22Rv1 (cell line): ENCODE data around the gene PLA2G4D.

Source experiments
- ZFX ChIP-seq: fragments of 450-650 bp; IDR thresholded peaks from 2 replicates; pipeline ENCODE4 v1.6.1; 2017; ENCODE audit warnings: antibody characterized with exemption, borderline replicate concordance
- TF ChIP-seq, protein P1 (sequence below): fragments of 450-650 bp; IDR thresholded peaks from 2 replicates; pipeline ENCODE4 v1.5.1; 2017; ENCODE audit warnings: mild to moderate bottlenecking

DNA sequence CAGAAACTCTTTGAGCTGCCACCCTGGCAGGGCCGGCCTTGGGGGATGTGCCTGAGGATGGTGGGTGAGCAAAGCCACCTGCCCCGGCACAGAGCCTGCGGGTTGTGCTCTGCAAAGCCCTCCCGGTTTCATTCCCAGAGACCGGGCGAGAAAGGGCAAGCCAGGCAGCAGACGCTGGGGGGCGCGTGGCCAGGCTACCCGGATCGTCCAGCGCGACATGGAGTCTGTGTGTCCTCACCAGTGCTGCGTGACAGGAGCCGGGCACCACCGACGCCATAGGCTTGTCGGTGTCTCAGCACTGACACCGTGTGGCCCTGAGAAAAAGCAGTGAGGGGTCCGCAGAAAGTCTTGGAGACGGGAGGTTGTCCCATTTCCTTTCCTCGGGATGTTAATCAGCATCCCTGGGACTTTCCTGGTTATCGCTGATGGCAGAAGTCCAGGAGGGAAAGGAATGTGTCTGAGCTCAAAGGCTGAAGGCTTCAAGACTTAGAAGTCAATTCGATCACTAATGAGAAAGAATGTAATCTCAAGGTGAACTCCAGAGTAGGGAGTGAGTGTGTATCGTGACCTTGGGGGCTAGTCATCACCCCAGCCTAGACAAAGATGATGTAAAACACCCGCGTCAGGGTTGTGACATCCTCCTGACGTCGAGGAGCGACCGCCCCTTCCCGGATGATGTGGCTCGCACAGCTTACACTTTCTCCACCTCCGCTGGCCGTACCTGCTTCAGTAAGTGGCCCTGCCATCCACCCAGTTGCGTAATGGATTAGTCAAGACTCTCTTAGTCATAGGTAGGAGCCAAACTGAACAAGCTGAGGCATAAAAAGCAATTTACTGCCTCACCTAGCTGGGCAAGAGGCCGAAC, 37.2 kb downstream of the PLA2G4D start:
- TF ChIP-seq, protein P1, sequence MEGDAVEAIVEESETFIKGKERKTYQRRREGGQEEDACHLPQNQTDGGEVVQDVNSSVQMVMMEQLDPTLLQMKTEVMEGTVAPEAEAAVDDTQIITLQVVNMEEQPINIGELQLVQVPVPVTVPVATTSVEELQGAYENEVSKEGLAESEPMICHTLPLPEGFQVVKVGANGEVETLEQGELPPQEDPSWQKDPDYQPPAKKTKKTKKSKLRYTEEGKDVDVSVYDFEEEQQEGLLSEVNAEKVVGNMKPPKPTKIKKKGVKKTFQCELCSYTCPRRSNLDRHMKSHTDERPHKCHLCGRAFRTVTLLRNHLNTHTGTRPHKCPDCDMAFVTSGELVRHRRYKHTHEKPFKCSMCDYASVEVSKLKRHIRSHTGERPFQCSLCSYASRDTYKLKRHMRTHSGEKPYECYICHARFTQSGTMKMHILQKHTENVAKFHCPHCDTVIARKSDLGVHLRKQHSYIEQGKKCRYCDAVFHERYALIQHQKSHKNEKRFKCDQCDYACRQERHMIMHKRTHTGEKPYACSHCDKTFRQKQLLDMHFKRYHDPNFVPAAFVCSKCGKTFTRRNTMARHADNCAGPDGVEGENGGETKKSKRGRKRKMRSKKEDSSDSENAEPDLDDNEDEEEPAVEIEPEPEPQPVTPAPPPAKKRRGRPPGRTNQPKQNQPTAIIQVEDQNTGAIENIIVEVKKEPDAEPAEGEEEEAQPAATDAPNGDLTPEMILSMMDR = peak; percentile 90
- TF ChIP-seq ZFX = no peak
